Measurements from ENCODE around the gene WNT3A.
A peak's percentile ranks its signal among the peaks of the same experiment; 100 is the strongest.

The WNT3A gene

GRCh38 chr1:228058949-228059633, 52.3 kb downstream of the WNT3A start:
- DNase-seq, result peak in 1 of 4 experiments; percentile 8

DNA sequence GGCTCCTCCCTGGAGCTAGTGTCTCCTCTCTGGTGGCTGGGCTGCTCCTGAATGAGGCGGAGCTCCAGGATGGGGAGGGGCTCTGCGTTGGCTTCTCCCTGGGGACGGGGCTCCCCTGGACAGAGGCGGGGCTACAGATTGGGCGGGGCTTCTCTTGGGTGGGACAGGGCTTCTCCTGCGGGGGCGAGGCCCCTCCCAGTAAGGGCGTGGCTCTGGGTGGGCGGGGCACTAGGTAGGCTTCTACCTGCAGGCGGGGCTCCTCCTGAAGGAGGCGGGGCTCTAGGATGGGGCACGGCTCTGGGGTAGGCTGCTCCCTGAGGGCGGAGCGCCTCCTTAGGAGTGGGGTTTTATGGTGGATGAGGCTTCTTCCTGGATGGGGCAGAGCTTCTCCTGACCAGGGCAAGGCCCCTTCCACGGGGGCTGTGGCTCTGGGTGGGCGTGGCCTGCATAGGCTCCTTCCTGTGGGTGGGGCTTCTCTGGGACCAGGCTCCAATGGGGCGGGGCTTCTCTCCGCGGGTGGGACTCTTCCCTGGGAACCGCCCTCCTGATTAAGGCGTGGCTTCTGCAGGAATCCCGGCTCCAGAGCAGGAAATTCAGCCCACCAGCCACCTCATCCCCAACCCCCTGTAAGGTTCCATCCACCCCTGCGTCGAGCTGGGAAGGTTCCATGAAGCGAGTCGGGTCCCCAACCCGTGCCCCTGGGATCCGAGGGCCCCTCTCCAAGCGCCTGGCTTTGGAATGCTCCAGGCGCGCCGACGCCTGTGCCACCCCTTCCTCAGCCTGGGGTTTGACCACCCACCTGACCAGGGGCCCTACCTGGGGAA, 53.0 kb downstream of the WNT3A start:
- peak; percentile 18 to 60 (median 46) for DNase-seq

- DNase-seq, result no peak
These were observed 53.8 kb downstream of the WNT3A start for GRCh38 chr1:228060458-228061190.

DNA sequence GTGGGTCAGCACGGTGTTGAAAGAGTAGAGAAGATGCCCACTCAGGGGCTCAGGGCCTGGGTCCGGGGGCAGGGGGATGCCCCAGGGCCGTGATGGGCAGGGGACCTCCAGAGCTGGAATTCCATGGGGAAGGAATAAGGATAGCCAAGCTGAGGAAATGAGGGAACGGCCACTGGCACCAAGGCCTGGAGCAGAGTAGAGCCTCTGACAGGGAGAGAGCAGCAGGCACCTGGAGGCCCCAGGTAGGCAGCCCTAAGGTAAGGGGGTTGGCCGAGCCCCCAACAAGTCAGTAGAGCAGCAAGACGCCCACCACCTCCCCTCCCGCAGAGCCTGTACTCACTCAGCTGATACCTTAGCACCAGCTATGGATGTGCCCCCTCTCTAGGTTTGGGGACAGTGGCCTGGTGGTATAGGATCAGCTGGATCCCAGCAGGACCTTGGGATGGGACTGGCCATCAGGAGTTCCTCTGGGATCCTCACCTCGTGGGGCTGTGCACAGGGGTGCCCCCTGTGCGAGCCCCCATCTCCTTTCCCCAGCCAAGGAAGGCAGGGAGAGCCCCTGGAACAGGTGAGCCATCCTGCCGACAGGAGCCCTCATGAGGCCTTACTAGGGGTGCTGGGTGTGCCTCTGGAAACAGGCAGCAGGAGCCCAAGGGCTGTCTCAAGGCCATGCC, 54.8 kb downstream of the WNT3A start:
- no peak for DNase-seq

DNA sequence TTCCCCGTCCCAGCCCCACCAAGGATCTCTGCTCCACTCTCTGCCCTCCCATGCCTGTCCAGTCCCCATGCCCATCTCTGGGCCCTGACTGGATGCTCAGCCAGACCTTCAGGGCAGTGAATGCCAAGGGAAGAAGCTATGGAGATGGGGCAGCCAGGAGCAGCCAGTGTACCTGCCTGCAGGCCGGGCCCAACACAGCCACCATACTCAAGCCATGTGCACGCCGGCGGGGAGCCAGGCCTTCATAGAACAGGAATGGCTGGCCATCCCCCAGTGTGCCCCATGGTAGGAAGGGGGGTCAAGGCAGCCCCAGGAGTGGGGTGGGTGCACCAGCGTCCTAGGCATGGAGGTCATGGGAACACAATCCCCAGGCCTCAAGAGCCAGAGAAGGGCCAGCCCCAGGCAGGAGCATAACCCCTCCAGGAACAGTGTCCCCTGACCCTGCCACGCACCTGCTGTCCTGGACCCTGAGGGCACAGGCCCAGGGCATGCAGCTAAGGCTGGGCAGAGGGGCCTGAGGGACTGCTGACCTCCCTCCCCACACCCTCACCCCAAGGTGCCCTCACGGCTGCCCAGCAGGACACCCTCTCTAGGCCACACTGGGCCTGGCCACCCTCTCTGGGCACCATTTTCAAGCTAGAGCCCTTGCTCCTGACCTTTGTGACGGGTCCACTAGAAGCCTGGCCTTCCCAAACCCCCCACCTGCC, 55.4 kb downstream of the WNT3A start:
- DNase-seq, result no peak

DNA sequence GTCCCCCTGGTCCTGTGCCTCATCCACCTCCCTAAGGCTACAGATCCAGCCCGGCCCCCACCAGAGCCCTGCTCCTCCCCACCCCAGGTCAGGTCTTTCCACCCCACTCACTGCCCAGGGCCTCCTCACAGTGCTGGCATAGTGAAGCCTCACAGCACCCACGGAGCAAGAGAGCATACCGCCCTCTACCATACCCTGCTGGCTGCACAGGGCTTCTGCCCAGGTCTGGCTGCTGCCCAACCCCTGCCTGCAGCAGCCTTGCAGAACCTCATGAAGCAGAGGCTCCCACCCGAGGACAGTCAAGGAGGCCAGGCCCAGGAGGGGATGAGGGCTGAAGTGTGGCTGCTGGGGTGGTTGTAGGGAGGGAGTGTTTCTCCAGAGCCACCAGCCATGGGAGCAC, 56.0 kb downstream of the WNT3A start:
- no peak for DNase-seq

GRCh38 chr1:228063251-228064191, 56.7 kb downstream of the WNT3A start:
- no peak for DNase-seq

- DNase-seq, result no peak
These were observed 57.5 kb downstream of the WNT3A start for GRCh38 chr1:228064296-228064695.

- DNase-seq, result no peak
These were observed 58.1 kb downstream of the WNT3A start for GRCh38 chr1:228064741-228065542.

GRCh38 chr1:228065543-228066347, 58.9 kb downstream of the WNT3A start:
- DNase-seq, result no peak

GRCh38 chr1:228066416-228066815, 59.6 kb downstream of the WNT3A start:
- DNase-seq, result no peak

DNA sequence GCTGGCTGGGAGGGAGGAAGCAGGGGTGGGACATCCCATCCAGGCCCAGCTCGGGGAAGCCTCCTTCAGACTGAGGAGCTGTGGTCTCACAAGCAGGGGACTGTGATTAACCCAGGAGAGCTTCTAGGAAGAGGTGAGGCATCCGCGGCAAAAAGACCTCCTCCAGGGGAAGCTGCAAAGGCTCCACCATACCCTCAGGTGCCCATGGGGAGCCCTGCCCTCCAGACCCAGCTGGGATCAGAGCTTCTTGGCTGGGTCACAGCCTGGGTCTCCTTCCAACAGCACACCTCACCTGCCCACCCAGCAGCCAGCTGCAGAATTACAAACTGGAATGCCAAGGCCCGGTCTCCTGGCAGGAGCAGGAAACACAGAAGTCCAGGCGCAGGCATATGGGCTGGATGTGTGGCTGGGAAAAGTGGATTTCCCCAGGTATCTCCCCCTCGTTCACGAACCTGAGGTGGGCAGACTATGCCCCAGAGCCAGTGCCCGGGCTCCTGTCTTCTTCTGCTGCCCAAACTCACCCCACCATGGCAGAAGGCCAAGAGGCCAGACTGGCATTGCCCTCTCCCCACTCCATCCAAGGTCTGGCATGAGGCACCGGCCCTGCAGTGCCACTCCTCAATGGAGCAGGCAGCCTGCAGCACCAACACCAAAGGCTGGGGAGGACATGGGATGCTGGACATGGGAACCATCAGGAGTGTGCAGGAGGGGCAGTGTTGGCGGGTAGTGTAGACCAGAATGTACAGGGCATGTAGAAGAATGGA, 60.3 kb downstream of the WNT3A start:
- DNase-seq, result no peak

- DNase-seq, result no peak
These were observed 61.6 kb downstream of the WNT3A start for GRCh38 chr1:228068359-228068758.

- DNase-seq, result no peak
These were observed 63.4 kb downstream of the WNT3A start for GRCh38 chr1:228070173-228070572.

GRCh38 chr1:228070851-228071250, 64.1 kb downstream of the WNT3A start:
- no peak for DNase-seq

- no peak for DNase-seq
These were observed 65.2 kb downstream of the WNT3A start for GRCh38 chr1:228071839-228072657.

GRCh38 chr1:228072658-228073043, 65.9 kb downstream of the WNT3A start:
- DNase-seq, result no peak

Measured in suppressor macrophage (primary cell).